Skeletal muscle tissue (tissue), 4 donors: ENCODE data around the gene SMG6. TPM values are rescaled to one million over a fixed set of nuclear protein-coding genes. Genes with fewer than 3 reads are reported as not detected.

Experiments
- H3K27ac ChIP-seq: one replicate; pipeline ENCODE4 v1.7.0; 2013; ENCODE audit warnings: mild to moderate bottlenecking, low read depth, low read length, inconsistent platforms
- H3K27me3 ChIP-seq, 3 donors: one replicate each; pipeline ENCODE4 v1.7.0; 2013; ENCODE audit warnings: low read length in 3 of 3; ENCODE audit not compliant: control insufficient read depth in 3 of 3, insufficient read depth in 3 of 3
- H3K36me3 ChIP-seq, 3 donors: one replicate each; pipeline ENCODE4 v1.7.0; 2013; ENCODE audit warnings: low read length in 3 of 3; ENCODE audit not compliant: control insufficient read depth in 3 of 3, insufficient read depth in 3 of 3
- H3K4me1 ChIP-seq, 3 donors: one replicate each; pipeline ENCODE4 v1.7.0; 2013; ENCODE audit warnings: low read length in 3 of 3, mild to moderate bottlenecking in 3 of 3; ENCODE audit not compliant: control insufficient read depth in 3 of 3, insufficient read depth in 3 of 3
- H3K4me3 ChIP-seq, 3 donors: one replicate each; pipeline ENCODE4 v1.7.0; 2013; ENCODE audit warnings: low read length in 3 of 3
- H3K9ac ChIP-seq, 3 donors: one replicate each; pipeline ENCODE4 v1.7.0; 2013; ENCODE audit warnings: low read length in 3 of 3, mild to moderate bottlenecking in 3 of 3, moderate library complexity in 2 of 3, low read depth in 1 of 3
- H3K9me3 ChIP-seq, 3 donors: one replicate each; pipeline ENCODE4 v1.7.0; 2013; ENCODE audit warnings: low read length in 3 of 3; ENCODE audit not compliant: control insufficient read depth in 3 of 3
- total RNA-seq: library from RNA; depleted of rRNA; stranded (reverse); fragments of >200 nt; gene quantifications from one replicate; pipeline ENCODE4 v1.2.3, GENCODE V29; 2014
- donor health status: Osteomylitis.

SMG6 gene
- total RNA-seq, 1 donor from 2014 or later: 13.6 TPM

- Histone ChIP-seq H3K9ac (peak overlapping the region; percentile 10 to 74 (median 69)), H3K9me3 (no peaks in the 10 kb centered on the region), H3K4me3 (no peak overlapping the region), H3K4me1 (peaks cover 62 to 72% (median 67%) of the 10 kb centered on the region in 3 donors), H3K27me3 (no peaks in the 10 kb centered on the region), H3K27ac (peak overlapping the region; percentile 83), H3K36me3 (peaks cover 16 to 18% (median 16%) of the 10 kb centered on the region in 3 donors)
Measured at GRCh38 chr17:2083613-2084035, 220.0 kb downstream of the SMG6 start.

GRCh38 chr17:2082003-2082781 lies 221.4 kb downstream of the SMG6 start:
- H3K4me1 ChIP-seq: peaks cover 57 to 69% (median 61%) of the 10 kb centered on the region in 3 donors
- H3K4me3 ChIP-seq: no peak overlapping the region
- peaks cover 20 to 24% (median 23%) of the 10 kb centered on the region in 3 donors for H3K36me3 ChIP-seq
- no peaks in the 10 kb centered on the region for H3K27me3 ChIP-seq
- peak overlapping the region; percentile 28 for H3K27ac ChIP-seq
- H3K9ac ChIP-seq: peak overlapping the region in 1 of 3 donors; percentile 33
- no peaks in the 10 kb centered on the region for H3K9me3 ChIP-seq

- no peak overlapping the region for H3K27ac ChIP-seq
- H3K27me3 ChIP-seq: no peaks in the 10 kb centered on the region
- peaks cover 24 to 28% (median 27%) of the 10 kb centered on the region in 3 donors for H3K36me3 ChIP-seq
- no peaks in the 10 kb centered on the region for H3K9me3 ChIP-seq
- no peak overlapping the region for H3K4me3 ChIP-seq
- H3K9ac ChIP-seq: peak overlapping the region in 1 of 3 donors; percentile 33
- peaks cover 57 to 69% (median 61%) of the 10 kb centered on the region in 3 donors for H3K4me1 ChIP-seq
Measured at GRCh38 chr17:2081564-2081963, 222.0 kb downstream of the SMG6 start.

- H3K4me1 ChIP-seq: peaks cover 36 to 51% (median 43%) of the 10 kb centered on the region in 3 donors
- no peaks in the 10 kb centered on the region for H3K27me3 ChIP-seq
- H3K27ac ChIP-seq: peak overlapping the region; percentile 81
- H3K4me3 ChIP-seq: no peak overlapping the region
- peak overlapping the region in 2 of 3 donors; percentile 45 to 73 for H3K9ac ChIP-seq
- no peaks in the 10 kb centered on the region for H3K9me3 ChIP-seq
- H3K36me3 ChIP-seq: peaks cover 23 to 30% (median 27%) of the 10 kb centered on the region in 3 donors
Measured at GRCh38 chr17:2077040-2077439, 226.5 kb downstream of the SMG6 start.

- Histone ChIP-seq H3K4me3 (no peak overlapping the region), H3K36me3 (peaks cover 20 to 25% (median 24%) of the 10 kb centered on the region in 3 donors), H3K9ac (peak overlapping the region; percentile 45 to 73 (median 47)), H3K9me3 (no peaks in the 10 kb centered on the region), H3K4me1 (peaks cover 34 to 51% (median 44%) of the 10 kb centered on the region in 3 donors), H3K27me3 (no peaks in the 10 kb centered on the region), H3K27ac (peak overlapping the region; percentile 81)
Measured at GRCh38 chr17:2076087-2076984, 227.2 kb downstream of the SMG6 start.

- Histone ChIP-seq H3K27me3 (no peaks in the 10 kb centered on the region), H3K36me3 (peaks cover 14 to 21% (median 19%) of the 10 kb centered on the region in 3 donors), H3K9me3 (no peaks in the 10 kb centered on the region), H3K4me3 (peak overlapping the region in 1 of 3 donors; percentile 22), H3K4me1 (peaks cover 40 to 59% (median 52%) of the 10 kb centered on the region in 3 donors), H3K27ac (peak overlapping the region; percentile 81), H3K9ac (peak overlapping the region in 2 of 3 donors; percentile 47 to 73)
Measured at GRCh38 chr17:2075336-2076086, 228.1 kb downstream of the SMG6 start.

GRCh38 chr17:2074919-2075318 lies 228.7 kb downstream of the SMG6 start:
- no peaks in the 10 kb centered on the region for H3K9me3 ChIP-seq
- H3K9ac ChIP-seq: peak overlapping the region in 2 of 3 donors; percentile 40 to 45
- H3K36me3 ChIP-seq: peaks cover 14 to 19% (median 19%) of the 10 kb centered on the region in 3 donors
- H3K27me3 ChIP-seq: no peaks in the 10 kb centered on the region
- peak overlapping the region; percentile 55 for H3K27ac ChIP-seq
- peaks cover 46 to 65% (median 58%) of the 10 kb centered on the region in 3 donors for H3K4me1 ChIP-seq
- H3K4me3 ChIP-seq: no peak overlapping the region

GRCh38 chr17:2071455-2072281 lies 231.9 kb downstream of the SMG6 start:
- Histone ChIP-seq H3K4me1 (peaks cover 56 to 72% (median 65%) of the 10 kb centered on the region in 3 donors), H3K4me3 (no peak overlapping the region)

More at GRCh38 chr17:2071455-2072281, 231.9 kb downstream of the SMG6 start:
- Histone ChIP-seq H3K27ac (peak overlapping the region; percentile 87), H3K36me3 (peaks cover 14 to 19% (median 17%) of the 10 kb centered on the region in 3 donors), H3K9me3 (no peaks in the 10 kb centered on the region), H3K27me3 (no peaks in the 10 kb centered on the region), H3K9ac (peak overlapping the region in 2 of 3 donors; percentile 8 to 33)
